Body of pancreas (tissue), 4 donors: ENCODE measurements around the gene GALNT9. TPM values are rescaled to one million over a fixed set of nuclear protein-coding genes. Genes with fewer than 3 reads are reported as not detected.

Experiments used
- ATAC-seq: fragments of 150-250 bp; one replicate; pipeline ENCODE4 v1.9.1; 2016
- DNase-seq, 4 donors: peaks; one replicate each; pipeline ENCODE4 v3.0.0-alpha.2; 2019
- H3K27ac ChIP-seq, 4 donors: fragments of 200-600 bp; sonication (generic); 1 replicate in 3 of 4; 2 replicates in 1 of 4; pipeline versions ENCODE4 v1.5.1 to v1.6.1; 2016 to 2019; ENCODE audit warnings: mild to moderate bottlenecking in 1 of 4, mixed read lengths in 1 of 4, moderate library complexity in 1 of 4
- H3K27me3 ChIP-seq, 2 donors: fragments of 200-600 bp; sonication (generic); one replicate each; pipeline ENCODE4 v1.6.0; 2016; ENCODE audit warnings: mild to moderate bottlenecking in 1 of 2
- H3K36me3 ChIP-seq, 2 donors: fragments of 200-600 bp; sonication (generic); replicated peaks in 1 of 2; 2 replicates each; pipeline ENCODE4 v1.5.1; 2016; ENCODE audit warnings: low read depth in 2 of 2; ENCODE audit not compliant: insufficient read depth in 1 of 2
- H3K4me1 ChIP-seq: fragments of 200-600 bp; sonication (generic); one replicate; pipeline ENCODE4 v1.6.0; 2016
- H3K4me3 ChIP-seq, 2 donors: fragments of 200-600 bp; sonication (generic); 1 replicate in 1 of 2; 2 replicates in 1 of 2; pipeline ENCODE4 v1.5.1; 2016 to 2019
- H3K9me3 ChIP-seq, 3 donors: fragments of 200-600 bp; sonication (generic); 1 replicate in 2 of 3; 2 replicates in 1 of 3; pipeline ENCODE4 v1.5.1; 2016
- POLR2A ChIP-seq, 3 donors: fragments of 450-650 bp; IDR thresholded peaks; one replicate each; pipeline ENCODE4 v1.6.1; 2016; ENCODE audit warnings: antibody characterized with exemption in 3 of 3, mild to moderate bottlenecking in 2 of 3
- WGBS, 2 donors: methylation state at CpG; one replicate each; pipeline ENCODE4 v1.1.5; 2017; 5-methylcytosine and 5-hydroxymethylcytosine counted together
- intact Hi-C: fragments of 100-400 bp; cut with DNase I; formaldehyde crosslinking; loops from one replicate; pipeline ENCODE4 v1.15.1; 2023
- total RNA-seq, 2 donors: library from RNA; depleted of rRNA; stranded (reverse); fragments of >200 nt; gene quantifications; one replicate each; pipeline ENCODE4 v1.1.0, GENCODE V29; 2016
- TF ChIP-seq, protein P1 (sequence below), 7 experiments: fragments of 450-650 bp in 4 of 7; fragments of 200-600 bp in 3 of 7; sonication (generic) in 3 of 7; IDR thresholded peaks; one replicate each; pipeline ENCODE4 v1.5.1; 2016 to 2019; ENCODE audit warnings: antibody characterized with exemption in 7 of 7

GALNT9 gene
- total RNA-seq, 2 donors from 2014 or later: not detected

- no peaks in the 10 kb centered on the region for H3K36me3 ChIP-seq
- no peak for DNase-seq
- H3K4me3 ChIP-seq: no peak overlapping the region
- H3K9me3 ChIP-seq: no peaks in the 10 kb centered on the region
- no peak for TF ChIP-seq POLR2A (IDR thresholded peaks at IDR 0.05)
- TF ChIP-seq, protein P1, sequence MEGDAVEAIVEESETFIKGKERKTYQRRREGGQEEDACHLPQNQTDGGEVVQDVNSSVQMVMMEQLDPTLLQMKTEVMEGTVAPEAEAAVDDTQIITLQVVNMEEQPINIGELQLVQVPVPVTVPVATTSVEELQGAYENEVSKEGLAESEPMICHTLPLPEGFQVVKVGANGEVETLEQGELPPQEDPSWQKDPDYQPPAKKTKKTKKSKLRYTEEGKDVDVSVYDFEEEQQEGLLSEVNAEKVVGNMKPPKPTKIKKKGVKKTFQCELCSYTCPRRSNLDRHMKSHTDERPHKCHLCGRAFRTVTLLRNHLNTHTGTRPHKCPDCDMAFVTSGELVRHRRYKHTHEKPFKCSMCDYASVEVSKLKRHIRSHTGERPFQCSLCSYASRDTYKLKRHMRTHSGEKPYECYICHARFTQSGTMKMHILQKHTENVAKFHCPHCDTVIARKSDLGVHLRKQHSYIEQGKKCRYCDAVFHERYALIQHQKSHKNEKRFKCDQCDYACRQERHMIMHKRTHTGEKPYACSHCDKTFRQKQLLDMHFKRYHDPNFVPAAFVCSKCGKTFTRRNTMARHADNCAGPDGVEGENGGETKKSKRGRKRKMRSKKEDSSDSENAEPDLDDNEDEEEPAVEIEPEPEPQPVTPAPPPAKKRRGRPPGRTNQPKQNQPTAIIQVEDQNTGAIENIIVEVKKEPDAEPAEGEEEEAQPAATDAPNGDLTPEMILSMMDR (IDR thresholded peaks at IDR 0.05): no peak
- intact Hi-C loops: no loop called here
- WGBS, 2 donors: 26 to 33% methylated on average over 23 to 24 of the region's 24 CpGs
- H3K27me3 ChIP-seq: no peaks in the 10 kb centered on the region
- no peak overlapping the region for H3K27ac ChIP-seq
- ATAC-seq: no peak
- H3K4me1 ChIP-seq: peaks cover 17% of the 10 kb centered on the region
Observed at GRCh38 chr12:132186208-132186856, 143.1 kb downstream of the GALNT9 start.

DNA sequence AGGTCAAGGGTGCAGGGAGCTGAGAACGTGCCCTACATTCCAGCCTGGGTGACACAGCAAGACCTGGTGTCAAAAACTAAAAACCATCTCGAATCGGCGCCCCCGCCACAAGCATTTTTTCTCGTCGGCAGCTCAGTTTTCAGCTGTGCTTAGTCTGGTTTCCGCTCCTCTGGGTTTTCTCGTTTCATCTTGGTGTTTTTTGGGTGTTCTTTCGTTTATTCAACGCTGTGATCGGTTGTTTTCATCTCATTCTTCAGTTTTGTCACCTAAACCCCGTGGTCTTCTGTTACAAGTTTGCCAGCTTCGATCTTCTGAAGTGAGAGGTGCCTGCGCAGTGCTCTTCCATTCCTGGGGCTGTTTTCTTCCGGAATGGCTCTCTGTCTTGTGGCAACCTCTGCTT lies 143.7 kb downstream of the GALNT9 start:
- ATAC-seq: no peak
- WGBS, 2 donors: 42 to 63% methylated on average over 16 of the region's 16 CpGs
- Histone ChIP-seq H3K4me3 (no peak overlapping the region), H3K27me3 (no peaks in the 10 kb centered on the region), H3K27ac (no peak overlapping the region), H3K36me3 (no peaks in the 10 kb centered on the region), H3K4me1 (peaks cover 17% of the 10 kb centered on the region), H3K9me3 (no peaks in the 10 kb centered on the region)
- intact Hi-C loops: no loop called here
- no peak for DNase-seq
- TF ChIP-seq, protein P1 (IDR thresholded peaks at IDR 0.05): no peak
- no peak for TF ChIP-seq POLR2A (IDR thresholded peaks at IDR 0.05)

GRCh38 chr12:132182711-132183365 lies 146.6 kb downstream of the GALNT9 start:
- ATAC-seq (no peak), DNase-seq (no peak)
- Histone ChIP-seq H3K27ac (no peak overlapping the region), H3K27me3 (no peaks in the 10 kb centered on the region), H3K4me3 (no peak overlapping the region), H3K9me3 (no peaks in the 10 kb centered on the region), H3K36me3 (no peaks in the 10 kb centered on the region), H3K4me1 (no peaks in the 10 kb centered on the region)
- 57 to 67% methylated on average over 10 of the region's 10 CpGs for WGBS, 2 donors
- no peak for TF ChIP-seq POLR2A (IDR thresholded peaks at IDR 0.05)
- TF ChIP-seq, protein P1 (IDR thresholded peaks at IDR 0.05): no peak
- intact Hi-C loops: no loop called here

DNA sequence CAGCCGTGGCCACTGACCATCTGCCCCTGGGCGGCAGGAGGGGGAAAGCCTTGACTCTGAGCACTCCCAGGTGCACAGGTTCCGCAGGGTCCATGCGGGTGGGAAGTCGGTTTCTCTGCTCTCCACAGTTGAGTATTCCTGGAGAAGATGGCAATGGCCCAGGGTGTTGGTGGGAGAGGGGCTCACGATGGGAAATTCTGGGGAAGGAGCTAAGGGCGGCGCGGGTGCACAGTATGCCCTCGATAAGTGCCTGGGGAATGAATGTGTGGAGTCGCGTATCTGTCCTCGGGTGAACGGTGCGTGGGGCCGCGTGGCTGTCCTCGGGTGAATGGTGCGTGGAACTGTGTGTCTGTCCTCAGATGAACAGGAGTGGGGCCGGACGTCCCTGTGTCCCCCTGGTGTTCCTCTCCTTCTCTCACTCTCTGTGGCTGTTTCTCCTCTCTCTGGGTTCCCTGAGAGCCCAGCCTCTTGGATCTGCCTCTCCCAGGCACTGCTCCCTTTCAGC lies 147.1 kb downstream of the GALNT9 start:
- H3K36me3 ChIP-seq: no peaks in the 10 kb centered on the region
- no peaks in the 10 kb centered on the region for H3K27me3 ChIP-seq
- no peak overlapping the region for H3K27ac ChIP-seq
- ATAC-seq (no peak), DNase-seq (no peak)
- intact Hi-C loops: no loop called here
- H3K9me3 ChIP-seq: no peaks in the 10 kb centered on the region
- no peaks in the 10 kb centered on the region for H3K4me1 ChIP-seq
- no peak overlapping the region for H3K4me3 ChIP-seq
- WGBS, 2 donors: 79 to 85% methylated on average over 19 to 21 of the region's 21 CpGs
- TF ChIP-seq, protein P1 (IDR thresholded peaks at IDR 0.05): no peak
- TF ChIP-seq POLR2A (IDR thresholded peaks at IDR 0.05): no peak
